GM21529 (cell line): Measurements from ENCODE around the gene SERPINE2.
A peak's percentile ranks its signal among the peaks of the same experiment; 100 is the strongest.
"Not testable (repeated sequence)": the region's sequence is repeated elsewhere in the genome, so short reads cannot be mapped to it uniquely, and the experiment has no call there.

ENCODE experiments used
- ATAC-seq: cut with Tn5 transposase; IDR thresholded peaks from one replicate; pipeline ENCODE4 v1.9.1; 2021; ENCODE audit not compliant: unreplicated experiment

Gene SERPINE2

DNA sequence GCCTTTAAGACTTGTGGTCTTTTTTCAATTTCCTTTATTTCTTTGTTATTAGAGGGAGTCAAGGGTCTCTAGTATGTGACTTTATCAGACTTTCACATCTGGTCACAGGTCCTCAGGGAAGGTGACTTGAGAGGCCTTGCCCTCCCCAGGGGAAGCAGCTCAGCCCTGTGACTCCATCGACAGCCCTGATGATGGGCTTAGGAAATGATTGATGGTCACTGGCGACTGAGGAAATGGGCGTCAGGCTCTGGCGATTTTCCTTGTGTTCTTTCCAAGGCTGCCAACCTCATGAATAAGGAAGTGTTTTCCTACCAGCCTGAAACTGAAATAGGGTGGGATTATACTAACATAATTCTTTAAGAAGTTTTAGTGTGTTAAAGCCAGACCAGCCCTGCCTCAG lies 21.1 kb downstream of the SERPINE2 start:
- no peak for ATAC-seq

DNA sequence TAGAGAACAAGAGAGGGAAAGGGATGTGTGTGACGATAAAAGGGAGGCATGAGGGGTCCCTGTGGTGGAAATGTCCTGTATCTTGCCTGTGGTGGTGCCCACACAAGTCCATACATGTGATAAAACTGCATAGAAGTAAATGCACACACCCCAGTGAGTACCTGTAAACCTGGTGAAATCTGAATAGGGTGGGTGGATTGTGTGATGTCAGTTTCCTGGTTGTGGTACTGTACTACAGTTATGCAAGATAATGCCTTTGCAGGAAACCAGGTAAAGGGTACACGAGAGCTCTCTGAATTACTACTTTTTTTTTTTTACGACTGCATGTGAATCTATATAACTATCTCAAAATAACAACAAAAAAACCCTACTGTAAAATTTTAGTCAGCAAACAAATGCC lies 22.1 kb downstream of the SERPINE2 start:
- ATAC-seq, result no peak

DNA sequence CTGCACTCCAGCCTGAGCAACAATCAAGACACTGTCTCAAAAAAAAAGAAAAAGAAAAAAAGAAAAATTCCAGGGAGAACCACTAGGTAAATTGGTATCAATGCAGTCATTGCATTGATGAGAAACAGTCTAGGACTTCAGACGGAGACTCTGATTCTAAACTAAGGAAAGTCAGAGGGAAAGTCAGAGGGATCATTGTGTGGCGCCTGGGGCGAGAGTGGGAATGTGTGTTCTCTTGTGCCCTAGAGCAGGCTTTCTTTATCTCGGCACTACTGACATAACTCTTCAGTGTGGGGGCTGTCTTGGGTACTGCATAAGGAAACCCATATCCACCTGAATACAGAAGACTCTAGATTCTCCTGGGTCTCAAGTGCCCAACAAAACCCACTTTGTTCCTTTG lies 24.8 kb downstream of the SERPINE2 start:
- ATAC-seq, result no peak

DNA sequence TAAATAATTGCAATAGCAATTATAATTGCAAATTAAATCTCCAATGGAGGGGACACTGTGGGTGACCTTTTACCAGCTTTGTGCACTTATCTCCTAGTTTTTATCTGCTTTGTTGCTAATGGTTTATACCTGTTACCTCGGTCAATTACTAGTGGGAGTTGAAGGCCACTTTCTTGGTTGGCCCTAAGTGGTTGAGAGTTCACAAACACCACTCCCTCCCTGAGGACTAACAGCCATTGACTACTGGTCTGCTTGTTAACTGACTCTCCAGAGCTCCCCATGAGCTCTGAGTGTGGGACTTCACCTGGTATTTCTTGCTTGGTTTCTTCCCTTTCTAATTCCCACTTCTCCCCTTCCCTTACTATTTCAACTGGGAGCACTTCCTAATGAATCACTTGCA lies 27.2 kb downstream of the SERPINE2 start:
- no peak for ATAC-seq

DNA sequence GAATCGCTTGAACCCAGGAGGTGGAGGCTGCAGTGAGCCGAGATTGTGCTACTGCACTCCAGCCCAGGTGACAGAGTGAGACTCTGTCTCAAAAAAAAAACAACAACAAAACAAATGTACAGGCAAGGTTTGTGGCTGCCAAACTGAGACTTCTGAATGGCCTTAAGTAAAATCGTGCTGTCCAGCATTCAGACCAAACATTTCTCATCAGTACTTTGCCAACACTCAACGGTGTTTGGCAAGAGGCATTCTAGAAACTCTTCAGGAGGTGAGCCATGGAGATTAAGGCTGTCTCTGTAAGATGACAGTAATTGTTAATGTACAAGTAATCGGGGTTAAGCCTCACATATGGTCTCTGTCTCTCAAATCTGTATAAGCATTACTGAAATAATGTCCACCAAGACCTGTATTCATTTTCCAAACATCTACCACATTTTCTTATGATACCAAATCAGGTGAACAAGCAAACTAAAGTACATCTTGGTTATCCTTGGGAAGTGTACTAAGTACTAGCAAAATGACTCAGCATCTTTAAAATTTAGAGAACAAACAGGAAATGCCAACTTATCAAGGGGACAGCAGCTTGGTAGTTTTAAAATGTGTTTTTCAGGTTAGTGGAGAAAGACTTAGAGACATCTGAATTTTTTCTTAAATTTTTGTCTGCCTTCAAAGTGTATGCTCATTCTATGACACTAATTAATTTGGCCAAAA lies 29.3 kb downstream of the SERPINE2 start:
- ATAC-seq, result no peak

DNA sequence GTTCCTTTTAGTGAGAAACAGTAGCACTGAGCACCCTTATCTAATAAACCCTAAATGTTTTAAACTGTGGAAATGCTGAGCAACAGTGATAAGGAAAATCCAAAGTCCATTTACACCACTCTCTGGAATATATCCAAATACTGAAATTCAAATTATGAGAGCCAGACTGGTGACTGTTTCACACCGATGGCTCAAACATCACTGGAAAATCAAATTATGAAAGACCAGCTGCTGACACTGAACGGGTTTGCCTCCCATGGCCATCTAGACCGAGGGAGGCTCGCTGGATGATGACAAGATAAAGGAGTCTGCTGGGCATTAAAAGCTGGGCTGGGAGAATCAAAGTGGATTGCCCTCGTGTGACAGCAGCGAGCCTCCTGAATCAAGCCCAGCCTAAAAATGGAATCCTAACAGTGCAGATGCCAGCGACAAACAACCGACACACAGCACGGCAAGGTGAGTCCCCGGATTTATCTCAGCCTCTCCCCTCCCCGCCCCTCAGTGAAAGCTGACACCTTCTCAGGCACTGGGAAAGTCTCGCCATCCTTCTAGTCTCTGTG lies 30.3 kb downstream of the SERPINE2 start:
- no peak for ATAC-seq

DNA sequence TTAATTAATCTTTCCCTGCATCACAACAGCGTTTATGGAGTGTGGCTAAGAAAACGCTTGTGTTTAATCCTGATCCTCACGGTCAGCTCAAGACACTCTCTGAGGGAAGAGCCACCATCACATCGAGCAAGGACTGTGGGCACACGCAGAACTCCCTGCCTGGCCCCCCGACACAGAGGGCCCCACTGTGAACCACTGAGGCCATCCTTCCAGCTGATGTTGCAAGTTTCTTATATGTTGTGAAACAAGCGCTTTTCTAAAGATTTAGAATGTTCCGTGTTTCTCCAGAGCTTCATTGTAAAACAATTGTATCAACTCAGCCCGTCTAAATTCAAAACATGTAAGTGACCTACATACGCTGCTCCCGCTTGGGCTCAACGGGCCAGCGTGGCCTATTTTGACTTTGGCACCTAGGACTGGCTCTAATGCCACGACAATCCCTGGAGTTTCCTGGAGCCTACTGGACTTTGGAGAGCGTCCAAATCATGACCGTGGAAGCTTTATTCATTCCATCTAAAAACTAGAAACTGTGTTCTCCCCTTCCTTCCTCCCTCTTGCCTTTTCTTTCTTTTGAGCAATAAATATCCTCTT lies 34.9 kb downstream of the SERPINE2 start:
- ATAC-seq, result no peak

DNA sequence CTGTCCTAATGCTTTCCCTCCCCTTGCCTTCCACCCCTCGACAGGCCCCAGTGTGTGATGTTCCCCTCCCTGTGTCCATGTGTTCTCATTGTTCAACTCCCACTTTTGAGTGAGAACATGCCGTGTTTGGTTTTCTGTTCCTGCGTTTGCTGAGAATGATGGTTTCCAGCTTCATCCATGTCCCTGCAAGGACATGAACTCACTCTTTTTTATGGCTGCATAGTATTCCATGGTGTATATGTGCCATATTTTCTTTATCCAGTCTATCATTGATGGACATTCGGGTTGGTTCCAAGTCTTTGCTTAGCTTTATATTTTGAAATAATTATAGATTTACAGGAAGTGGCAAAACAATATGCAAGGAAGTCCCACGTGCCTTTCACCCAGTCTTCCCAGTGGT lies 38.4 kb downstream of the SERPINE2 start:
- ATAC-seq, result not testable (repeated sequence)

DNA sequence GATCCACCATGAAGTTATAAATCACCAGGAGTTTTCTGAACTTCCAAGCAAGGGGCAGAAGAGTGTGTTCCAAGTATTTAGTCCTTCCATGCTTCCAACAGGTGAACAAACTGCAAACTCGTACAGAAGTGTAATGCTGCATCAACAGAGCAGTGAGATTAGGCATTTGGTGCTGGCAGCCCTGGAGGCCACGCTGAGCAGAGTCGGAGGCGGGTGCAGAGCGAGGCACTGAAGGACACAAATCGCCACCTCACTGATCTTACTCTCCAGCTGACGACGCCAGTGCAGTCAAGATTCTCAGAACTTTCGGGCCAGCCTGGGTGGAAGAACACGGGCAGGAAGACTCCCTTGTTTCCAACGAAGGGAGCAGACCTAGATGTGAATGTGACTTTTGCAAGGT lies 39.2 kb downstream of the SERPINE2 start:
- ATAC-seq, result no peak

DNA sequence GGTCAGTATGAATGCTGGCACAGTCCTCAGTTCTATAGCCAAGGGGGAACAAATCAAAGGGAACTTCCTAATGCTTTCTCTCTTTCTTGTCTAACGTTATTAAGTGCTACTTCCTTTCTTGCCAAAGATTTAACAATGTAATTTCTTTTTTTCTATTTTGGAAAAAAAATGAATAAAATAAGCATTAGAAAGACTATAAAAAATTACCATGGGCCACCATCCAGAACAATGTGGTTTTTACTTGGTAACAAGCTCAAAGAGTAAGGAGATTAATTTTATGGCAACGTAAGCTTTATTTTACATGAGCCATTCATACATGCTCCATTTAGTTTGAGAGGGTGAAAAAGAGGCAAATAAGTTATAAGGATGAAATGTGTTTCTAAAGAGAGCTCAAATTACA lies 40.1 kb downstream of the SERPINE2 start:
- no peak for ATAC-seq

DNA sequence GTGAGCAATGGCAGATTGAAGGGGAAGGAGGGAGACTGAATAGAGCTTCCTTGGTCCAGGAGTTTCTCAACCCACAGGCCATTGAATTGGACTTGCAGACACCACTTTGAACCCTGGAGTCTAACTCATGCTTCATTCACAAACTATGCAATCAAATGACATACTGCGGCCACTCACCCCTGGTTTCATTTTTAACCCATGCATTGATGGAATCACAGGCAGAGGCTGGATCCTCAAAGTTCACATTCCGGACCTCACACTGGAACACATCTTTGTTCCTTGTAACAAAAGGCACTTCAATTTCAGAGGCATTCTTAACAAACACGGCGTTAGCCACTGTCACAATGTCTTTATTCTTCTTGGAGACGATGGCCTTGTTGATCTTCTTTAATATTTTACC lies 41.1 kb downstream of the SERPINE2 start:
- no peak for ATAC-seq

DNA sequence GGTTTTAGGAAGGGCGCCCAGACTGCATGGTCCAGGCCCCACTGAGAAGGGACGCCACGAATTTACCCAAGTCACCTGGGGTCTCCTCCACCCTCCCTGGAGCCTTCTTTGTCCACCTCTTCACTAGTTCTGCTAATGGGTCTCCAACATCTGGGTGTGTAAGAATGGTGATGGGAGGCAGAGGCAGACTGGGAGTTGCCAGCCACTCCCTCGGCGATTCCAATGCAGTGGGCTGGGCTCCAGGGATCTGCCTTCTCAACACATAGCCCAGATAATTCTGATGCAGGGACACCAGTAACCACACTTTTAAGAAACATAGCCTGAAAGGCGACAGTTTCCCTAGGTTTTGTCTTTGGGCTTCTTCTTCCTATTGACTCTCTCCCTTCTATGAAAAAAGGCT lies 42.7 kb downstream of the SERPINE2 start:
- ATAC-seq, result no peak

DNA sequence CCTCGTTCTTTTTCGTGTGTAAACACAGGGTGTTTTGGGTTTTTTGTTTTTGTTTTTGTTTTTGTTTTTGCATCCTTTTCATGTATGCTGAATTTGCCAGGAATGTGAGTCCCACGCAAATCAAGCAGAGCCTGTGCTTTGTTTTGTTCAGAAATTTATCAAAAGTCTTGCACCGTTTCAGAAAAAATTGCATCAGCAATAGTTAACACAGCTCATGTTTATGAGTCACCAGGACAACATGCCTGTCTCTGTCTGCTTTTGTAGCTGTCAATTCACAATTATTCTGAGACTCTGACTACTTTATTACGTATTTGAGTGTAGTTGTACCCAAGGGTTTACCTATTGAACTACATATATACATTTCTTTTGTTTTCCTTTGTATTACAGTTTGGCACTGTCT lies 43.5 kb downstream of the SERPINE2 start:
- ATAC-seq, result no peak

DNA sequence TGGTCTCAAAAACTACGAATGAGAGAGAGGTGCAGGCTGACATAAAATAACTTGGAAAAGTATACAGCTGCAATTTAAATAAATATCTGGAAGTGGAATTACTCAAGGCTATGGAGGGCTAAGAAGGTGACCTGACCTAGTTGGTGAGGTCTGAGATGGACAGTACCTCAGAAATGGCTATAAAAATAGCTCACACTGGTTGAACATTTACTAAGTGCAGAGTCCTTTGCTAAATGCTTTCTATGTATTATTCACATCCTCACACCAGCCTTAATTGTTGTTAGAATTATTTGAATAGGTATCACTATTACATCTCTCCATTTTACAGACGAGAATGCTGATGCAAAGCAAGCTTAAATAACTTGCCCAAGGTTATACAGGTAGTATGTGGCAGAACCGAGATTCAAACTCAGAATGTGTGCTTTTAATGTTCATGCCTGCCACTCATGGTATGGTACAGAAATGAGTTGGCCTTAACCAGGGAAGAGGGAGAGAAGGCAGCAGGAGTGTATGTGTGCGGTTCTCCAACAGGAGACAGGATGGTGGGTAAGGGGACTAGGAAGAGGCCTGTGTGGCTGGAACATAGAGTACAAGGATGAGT lies 44.4 kb downstream of the SERPINE2 start:
- no peak for ATAC-seq

DNA sequence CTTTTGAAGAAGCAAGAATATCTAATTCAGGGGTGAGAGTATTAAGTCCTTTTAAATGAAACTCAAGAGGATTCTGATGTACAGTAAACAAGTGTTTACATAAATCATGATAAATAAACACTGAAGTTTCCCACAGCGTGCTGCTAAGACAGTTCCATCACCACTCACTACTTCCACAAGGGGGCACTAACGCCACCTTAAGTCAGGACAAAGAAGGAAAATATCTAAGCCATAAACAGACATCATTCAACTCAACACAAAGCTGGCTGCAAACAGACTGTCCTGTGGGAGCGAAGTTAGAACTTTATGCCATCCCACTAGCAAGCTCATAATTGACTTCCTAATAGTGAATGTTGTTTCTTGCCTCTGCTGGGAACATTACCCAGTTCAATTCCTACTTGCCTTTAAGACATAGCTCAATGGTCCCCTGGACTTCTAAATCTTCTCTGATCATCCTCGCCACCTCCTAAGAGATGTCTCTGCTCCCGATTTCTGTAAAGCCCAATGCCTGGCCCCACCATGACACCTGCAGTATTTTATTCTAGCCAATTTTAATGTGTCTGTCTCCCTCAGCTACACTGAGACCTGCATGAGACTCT lies 45.4 kb downstream of the SERPINE2 start:
- ATAC-seq, result peak; percentile 83

DNA sequence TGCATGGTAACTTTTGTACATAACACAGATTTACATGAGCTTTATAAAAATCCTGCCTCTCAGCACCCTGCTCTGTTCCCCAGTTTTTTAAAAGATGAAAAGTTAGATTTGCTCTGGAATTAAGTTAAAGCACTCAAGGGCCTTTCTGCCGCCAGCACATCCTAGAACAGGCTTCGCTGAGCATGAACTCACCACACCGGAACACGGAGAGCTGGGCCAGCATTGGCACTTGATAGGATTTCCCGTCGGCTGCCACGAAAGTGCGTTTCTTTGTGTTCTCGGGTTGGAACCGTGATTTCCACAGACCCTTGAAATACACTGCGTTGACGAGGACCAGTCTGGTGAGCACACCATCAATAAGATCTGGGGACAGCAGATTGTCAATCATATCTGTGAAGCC lies 47.5 kb downstream of the SERPINE2 start:
- ATAC-seq, result no peak

DNA sequence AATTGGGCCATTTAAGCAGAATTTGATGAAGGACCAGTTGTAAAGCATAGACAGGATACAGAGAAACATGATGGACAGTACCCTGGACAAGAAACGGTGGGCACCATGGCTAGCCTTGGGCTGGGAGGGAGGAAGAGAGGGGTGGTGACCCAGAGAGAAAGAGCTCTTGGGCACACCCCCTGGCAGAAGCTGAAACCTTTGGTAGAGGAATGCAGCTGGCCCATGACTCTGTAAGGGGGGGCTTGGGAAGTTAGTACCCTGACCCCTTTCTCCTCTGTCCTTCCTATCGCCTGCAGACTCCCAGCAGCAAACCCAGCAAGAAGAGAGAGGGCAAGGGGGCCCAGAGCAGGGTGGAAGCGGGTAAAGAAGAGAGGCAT lies 49.2 kb downstream of the SERPINE2 start:
- ATAC-seq, result no peak

DNA sequence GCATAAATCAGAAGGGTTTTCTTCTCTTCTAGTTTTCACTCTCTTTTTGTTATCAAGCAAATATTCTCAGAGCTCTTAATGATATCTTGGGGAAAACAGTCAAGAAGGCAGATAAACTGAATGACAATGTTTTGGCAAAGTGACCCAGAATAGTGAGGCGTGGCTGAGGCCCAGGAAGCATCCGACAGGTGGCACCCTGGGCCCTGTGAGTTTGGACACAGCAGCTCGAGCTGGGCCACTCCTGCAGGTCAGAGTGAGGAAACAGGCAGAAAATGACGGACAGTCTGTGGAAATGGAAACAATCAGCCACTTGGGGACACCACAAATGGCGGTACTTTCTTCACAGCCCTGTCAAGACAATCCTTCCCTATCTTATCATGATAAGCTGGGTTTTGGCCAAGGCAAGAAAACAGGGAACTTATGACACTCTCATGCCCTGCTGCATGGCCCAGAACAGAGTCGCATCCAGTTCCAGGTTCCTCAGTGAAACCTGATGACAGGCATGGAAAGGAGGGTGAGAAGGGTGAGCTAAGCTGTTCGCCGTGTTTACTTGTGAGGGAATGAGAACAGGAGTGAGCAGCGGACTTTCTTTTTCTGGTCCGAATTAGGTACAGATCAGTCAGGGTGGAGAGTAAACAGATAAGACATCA lies 49.8 kb downstream of the SERPINE2 start:
- no peak for ATAC-seq

DNA sequence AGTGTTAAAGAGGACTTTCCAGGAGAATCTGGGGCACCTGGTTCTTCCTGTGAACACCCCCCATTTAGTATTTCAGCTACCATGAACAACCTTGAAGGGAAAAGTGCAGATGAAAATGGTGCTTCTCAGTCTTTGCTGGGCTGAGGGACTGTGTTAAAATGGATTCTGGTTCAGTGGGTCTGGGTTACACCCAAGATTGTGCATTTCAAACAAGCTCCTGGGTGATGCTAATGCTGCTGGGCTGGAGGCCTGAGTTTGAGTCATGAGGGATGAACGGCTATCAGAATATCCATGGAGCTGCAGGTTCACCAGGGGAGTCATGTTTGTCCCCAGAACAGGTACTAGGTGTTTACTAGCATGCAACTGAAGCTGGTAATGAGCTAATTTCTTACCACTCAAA lies 57.8 kb downstream of the SERPINE2 start:
- ATAC-seq, result no peak

DNA sequence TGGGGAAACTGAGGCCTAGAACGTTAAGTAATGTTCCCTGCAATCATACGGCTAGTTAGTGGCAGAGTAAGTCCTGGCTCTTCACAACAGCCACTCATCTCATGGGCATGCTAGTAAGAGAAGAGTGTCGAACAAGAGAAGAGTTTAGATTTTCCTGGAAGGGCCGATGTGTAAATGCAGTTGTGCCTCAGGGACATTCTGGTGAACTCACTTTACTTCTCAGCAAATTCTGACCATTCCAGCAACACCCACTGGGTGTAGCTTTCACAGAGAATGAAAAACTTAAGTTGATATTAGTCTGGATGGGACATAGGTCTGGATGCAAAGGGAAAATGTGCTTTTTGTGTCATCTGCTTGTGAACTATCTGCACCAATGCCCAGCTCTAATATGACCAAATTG lies 58.3 kb downstream of the SERPINE2 start:
- ATAC-seq, result no peak

DNA sequence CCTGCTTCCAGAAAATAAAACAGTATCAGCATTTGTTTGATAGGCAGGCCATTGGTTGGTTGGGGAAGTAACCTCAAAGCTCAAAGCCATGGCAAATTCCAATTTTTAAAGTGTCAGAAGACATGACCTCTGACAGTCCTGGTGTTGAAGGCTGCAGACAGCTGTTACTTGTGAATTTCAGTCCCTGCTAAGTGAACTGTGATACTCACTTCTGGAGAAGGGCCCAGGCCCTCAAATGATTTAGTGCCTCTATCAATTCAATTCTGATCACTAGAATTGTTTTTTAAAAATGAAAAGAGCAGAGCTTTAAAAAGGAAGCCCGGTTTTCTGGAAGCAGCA lies 58.7 kb downstream of the SERPINE2 start:
- ATAC-seq, result no peak
